SK-N-SH treated with all-trans-retinoic acid at 6 μM for 48 hours (cell line): ENCODE measurements around the gene AMOT.

Experiments used
- BACH2 ChIP-seq: fragments of 250-450 bp; sonication (Bioruptor Pico); IDR thresholded peaks from 2 replicates; pipeline ENCODE4 v1.9.0; 2021; ENCODE audit warnings: mild to moderate bottlenecking, borderline replicate concordance
- OSR1 ChIP-seq: fragments of 250-450 bp; sonication (Bioruptor Pico); IDR thresholded peaks from 2 replicates; pipeline ENCODE4 v1.8.0; 2022; ENCODE audit warnings: moderate library complexity, mild to moderate bottlenecking, inconsistent platforms
- ZC3H10 ChIP-seq: fragments of 250-450 bp; sonication (Bioruptor Pico); IDR thresholded peaks from 2 replicates; pipeline ENCODE4 v1.5.1; 2021; ENCODE audit warnings: mild to moderate bottlenecking, moderate library complexity
- ZNF8 ChIP-seq: fragments of 450-650 bp; formaldehyde crosslinking; IDR thresholded peaks from 2 replicates; pipeline ENCODE4 v1.5.0; 2020; ENCODE audit warnings: mild to moderate bottlenecking, moderate library complexity
- TF ChIP-seq, protein P1 (sequence below): fragments of 250-450 bp; sonication (Bioruptor Pico); IDR thresholded peaks from 2 replicates; pipeline ENCODE4 v1.8.0; 2020; ENCODE audit warnings: mild to moderate bottlenecking, moderate library complexity, borderline replicate concordance
- TF ChIP-seq, protein P2 (sequence below): fragments of 250-450 bp; sonication (Bioruptor Pico); IDR thresholded peaks from 2 replicates; pipeline ENCODE4 v1.5.1; 2020; ENCODE audit warnings: low read depth, mild to moderate bottlenecking, moderate library complexity

DNA sequence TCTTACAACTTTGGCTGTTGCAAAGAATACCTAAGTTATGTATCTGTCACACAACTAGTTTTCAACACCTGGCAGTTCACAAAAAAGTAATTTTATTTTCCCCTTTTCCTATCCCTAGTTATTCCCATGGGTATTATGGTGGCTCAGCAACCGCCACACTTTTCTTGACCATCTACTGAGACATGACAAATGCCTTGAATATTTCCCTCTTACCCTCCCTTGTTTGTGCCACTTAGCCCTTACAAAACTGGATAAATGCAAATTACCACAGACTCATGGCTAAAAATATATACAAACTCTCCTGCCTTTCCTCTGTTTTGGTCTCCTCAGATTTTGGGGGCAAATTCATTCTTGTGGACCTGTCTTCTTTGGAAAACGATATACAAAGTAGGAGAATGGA lies 72.1 kb downstream of the AMOT start:
- TF ChIP-seq ZNF8 (CRISPR knock-in tag), result no peak
- TF ChIP-seq OSR1 (CRISPR knock-in tag), result no peak
- TF ChIP-seq, protein P1, sequence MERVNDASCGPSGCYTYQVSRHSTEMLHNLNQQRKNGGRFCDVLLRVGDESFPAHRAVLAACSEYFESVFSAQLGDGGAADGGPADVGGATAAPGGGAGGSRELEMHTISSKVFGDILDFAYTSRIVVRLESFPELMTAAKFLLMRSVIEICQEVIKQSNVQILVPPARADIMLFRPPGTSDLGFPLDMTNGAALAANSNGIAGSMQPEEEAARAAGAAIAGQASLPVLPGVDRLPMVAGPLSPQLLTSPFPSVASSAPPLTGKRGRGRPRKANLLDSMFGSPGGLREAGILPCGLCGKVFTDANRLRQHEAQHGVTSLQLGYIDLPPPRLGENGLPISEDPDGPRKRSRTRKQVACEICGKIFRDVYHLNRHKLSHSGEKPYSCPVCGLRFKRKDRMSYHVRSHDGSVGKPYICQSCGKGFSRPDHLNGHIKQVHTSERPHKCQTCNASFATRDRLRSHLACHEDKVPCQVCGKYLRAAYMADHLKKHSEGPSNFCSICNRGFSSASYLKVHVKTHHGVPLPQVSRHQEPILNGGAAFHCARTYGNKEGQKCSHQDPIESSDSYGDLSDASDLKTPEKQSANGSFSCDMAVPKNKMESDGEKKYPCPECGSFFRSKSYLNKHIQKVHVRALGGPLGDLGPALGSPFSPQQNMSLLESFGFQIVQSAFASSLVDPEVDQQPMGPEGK (CRISPR knock-in tag), result no peak
- no peak for TF ChIP-seq BACH2 (CRISPR knock-in tag)
- TF ChIP-seq ZC3H10 (CRISPR knock-in tag), result no peak
- TF ChIP-seq, protein P2, sequence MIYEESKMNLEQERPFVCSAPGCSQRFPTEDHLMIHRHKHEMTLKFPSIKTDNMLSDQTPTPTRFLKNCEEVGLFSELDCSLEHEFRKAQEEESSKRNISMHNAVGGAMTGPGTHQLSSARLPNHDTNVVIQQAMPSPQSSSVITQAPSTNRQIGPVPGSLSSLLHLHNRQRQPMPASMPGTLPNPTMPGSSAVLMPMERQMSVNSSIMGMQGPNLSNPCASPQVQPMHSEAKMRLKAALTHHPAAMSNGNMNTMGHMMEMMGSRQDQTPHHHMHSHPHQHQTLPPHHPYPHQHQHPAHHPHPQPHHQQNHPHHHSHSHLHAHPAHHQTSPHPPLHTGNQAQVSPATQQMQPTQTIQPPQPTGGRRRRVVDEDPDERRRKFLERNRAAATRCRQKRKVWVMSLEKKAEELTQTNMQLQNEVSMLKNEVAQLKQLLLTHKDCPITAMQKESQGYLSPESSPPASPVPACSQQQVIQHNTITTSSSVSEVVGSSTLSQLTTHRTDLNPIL (CRISPR knock-in tag), result no peak
